Osteoblast (primary cell): ENCODE results near the gene SLAMF9. TPM values are rescaled to one million over a fixed set of nuclear protein-coding genes. Genes with fewer than 3 reads are reported as not detected.

Source experiments
- DNase-seq: peaks from one replicate; pipeline ENCODE4 v3.0.0; 2011; ENCODE audit warnings: low spot score, mixed read lengths; ENCODE audit not compliant: insufficient read length; ENCODE audit errors: missing footprints
- H2AFZ ChIP-seq: 2 replicates; pipeline ENCODE4 v1.6.0; 2011; ENCODE audit warnings: mild to moderate bottlenecking, low read length
- H3K27ac ChIP-seq: 2 replicates; pipeline ENCODE4 v1.5.1; 2011; ENCODE audit warnings: mild to moderate bottlenecking, low read depth, low read length, moderate library complexity
- H3K27me3 ChIP-seq: 2 replicates; pipeline ENCODE4 v1.6.0; 2012; ENCODE audit warnings: mild to moderate bottlenecking, control low read depth, inconsistent platforms, low read length, moderate library complexity; ENCODE audit not compliant: insufficient read depth
- H3K36me3 ChIP-seq: 2 replicates; pipeline ENCODE4 v1.5.1; 2011; ENCODE audit warnings: mild to moderate bottlenecking, low read length, control low read depth, moderate library complexity; ENCODE audit not compliant: insufficient read depth
- H3K4me1 ChIP-seq: 2 replicates; pipeline ENCODE4 v1.5.1; 2011; ENCODE audit warnings: mild to moderate bottlenecking, low read length, control low read depth, moderate library complexity; ENCODE audit not compliant: insufficient read depth
- H3K4me2 ChIP-seq: 2 replicates; pipeline ENCODE4 v1.6.0; 2011; ENCODE audit warnings: mild to moderate bottlenecking, low read length; ENCODE audit not compliant: insufficient read depth
- H3K4me3 ChIP-seq: fragments of 200-600 bp; sonication (generic); 3 replicates; pipeline ENCODE4 v1.5.1; 2012; ENCODE audit warnings: mild to moderate bottlenecking, low read length, inconsistent platforms; ENCODE audit not compliant: insufficient read depth
- H3K79me2 ChIP-seq: 2 replicates; pipeline ENCODE4 v1.6.0; 2012; ENCODE audit warnings: mild to moderate bottlenecking, low read length, control low read depth, inconsistent platforms; ENCODE audit not compliant: insufficient read depth
- H3K9me3 ChIP-seq: 2 replicates; pipeline ENCODE4 v1.5.1; 2011; ENCODE audit warnings: low read depth, low read length, control low read depth
- H4K20me1 ChIP-seq: 2 replicates; pipeline ENCODE4 v1.6.0; 2012; ENCODE audit warnings: mild to moderate bottlenecking, low read length, control low read depth; ENCODE audit not compliant: insufficient read depth
- CTCF ChIP-seq: IDR thresholded peaks from 2 replicates; pipeline ENCODE4 v1.5.1; 2011; ENCODE audit warnings: mild to moderate bottlenecking, low read depth, low read length, moderate library complexity; ENCODE audit errors: extremely low read depth
- total RNA-seq: library from RNA; depleted of rRNA; stranded (reverse); fragments of >200 nt; gene quantifications from 2 replicates; pipeline ENCODE4 v1.2.3, GENCODE V29; 2012

The SLAMF9 gene
- total RNA-seq, 1 donor = not detected

DNA sequence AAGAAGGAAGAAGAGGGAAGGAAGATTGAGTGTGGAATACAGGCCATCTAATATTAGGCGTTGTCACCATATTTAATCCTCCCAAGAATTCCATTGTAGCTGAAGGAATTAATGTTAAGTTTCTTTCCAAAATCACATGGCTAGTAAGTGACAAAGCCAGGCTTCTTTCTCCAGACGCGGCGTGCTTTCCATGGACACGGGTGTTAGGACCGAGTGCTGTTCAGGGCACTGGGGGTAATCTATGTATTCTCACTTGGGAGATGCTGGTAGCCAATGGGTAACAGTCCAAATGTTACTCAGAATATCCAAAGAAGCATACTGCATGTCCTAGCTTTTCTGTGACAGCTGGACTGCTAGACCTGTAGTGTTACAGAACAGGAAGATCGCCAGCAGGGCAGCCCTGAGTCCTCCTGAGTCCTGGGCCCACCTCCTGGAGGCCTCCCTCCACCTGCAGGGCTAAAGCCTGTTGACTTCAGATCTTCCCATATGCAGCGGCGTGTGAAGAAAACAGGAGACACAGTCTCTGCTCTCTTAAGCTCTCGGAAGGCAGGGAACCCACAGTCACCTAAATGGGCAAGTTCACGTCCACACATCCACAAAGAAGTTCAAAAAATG, 13.9 kb downstream of the SLAMF9 start:
- H3K79me2 ChIP-seq = no peaks in the 10 kb centered on the region
- no peaks in the 10 kb centered on the region for H3K36me3 ChIP-seq
- no peaks in the 10 kb centered on the region for H4K20me1 ChIP-seq
- no peak overlapping the region for H3K27ac ChIP-seq
- H3K9me3 ChIP-seq = no peaks in the 10 kb centered on the region
- H3K4me3 ChIP-seq = no peak overlapping the region
- H2AFZ ChIP-seq = no peak overlapping the region
- peaks cover under 1% of the 10 kb centered on the region for H3K4me1 ChIP-seq
- H3K27me3 ChIP-seq = peaks cover 28% of the 10 kb centered on the region
- H3K4me2 ChIP-seq = no peak overlapping the region
- DNase-seq = peak; percentile 85
- no peak for TF ChIP-seq CTCF

- Histone ChIP-seq H3K79me2 (no peaks in the 10 kb centered on the region), H3K4me1 (no peaks in the 10 kb centered on the region), H3K4me2 (no peak overlapping the region), H3K9me3 (no peaks in the 10 kb centered on the region), H3K27me3 (peaks cover 23% of the 10 kb centered on the region), H2AFZ (no peak overlapping the region), H4K20me1 (no peaks in the 10 kb centered on the region), H3K4me3 (no peak overlapping the region), H3K36me3 (no peaks in the 10 kb centered on the region), H3K27ac (no peak overlapping the region)
- no peak for DNase-seq
- TF ChIP-seq CTCF = no peak
These were observed 14.4 kb downstream of the SLAMF9 start for GRCh38 chr1:159939678-159940002.

GRCh38 chr1:159938905-159939677, 14.9 kb downstream of the SLAMF9 start:
- Histone ChIP-seq H3K4me2 (no peak overlapping the region), H4K20me1 (no peaks in the 10 kb centered on the region), H3K4me3 (no peak overlapping the region), H3K36me3 (no peaks in the 10 kb centered on the region), H3K79me2 (no peaks in the 10 kb centered on the region), H3K4me1 (no peaks in the 10 kb centered on the region), H3K9me3 (no peaks in the 10 kb centered on the region), H3K27me3 (peaks cover 18% of the 10 kb centered on the region), H2AFZ (no peak overlapping the region), H3K27ac (no peak overlapping the region)
- TF ChIP-seq CTCF = no peak
- no peak for DNase-seq

DNA sequence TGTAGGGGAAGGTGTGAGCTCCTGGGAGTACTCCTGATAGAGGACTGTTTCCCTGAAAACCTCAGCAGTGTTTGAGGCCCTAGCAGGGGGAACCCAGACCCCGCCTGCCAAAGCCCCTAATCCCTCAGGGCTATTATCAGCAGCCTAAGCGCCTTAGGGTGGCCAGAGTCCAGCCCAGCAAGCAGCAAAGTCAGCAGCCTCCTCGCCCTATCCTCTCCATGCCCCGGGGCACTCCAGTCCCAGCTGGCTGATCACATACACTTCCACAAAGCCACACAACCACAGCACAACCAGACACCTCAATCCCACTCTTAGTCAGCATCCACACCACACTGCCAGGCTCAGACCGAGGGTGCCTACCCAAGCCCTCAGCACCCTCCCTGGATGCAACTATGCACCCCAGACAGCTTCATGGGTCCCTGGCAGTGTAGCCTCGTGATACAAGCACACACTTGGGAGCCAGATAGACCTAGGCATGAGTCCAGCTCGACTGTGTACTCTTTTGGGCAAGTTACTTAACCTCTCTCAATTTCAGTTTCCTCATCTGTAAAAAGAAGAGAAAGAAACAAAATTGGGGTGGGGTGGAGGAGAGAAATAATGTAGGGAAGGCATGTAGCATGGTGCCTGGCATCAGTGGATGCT, 15.7 kb downstream of the SLAMF9 start:
- no peaks in the 10 kb centered on the region for H3K4me1 ChIP-seq
- H3K36me3 ChIP-seq = no peaks in the 10 kb centered on the region
- H2AFZ ChIP-seq = no peak overlapping the region
- H3K4me2 ChIP-seq = no peak overlapping the region
- H3K9me3 ChIP-seq = no peaks in the 10 kb centered on the region
- H3K27ac ChIP-seq = no peak overlapping the region
- peaks cover 15% of the 10 kb centered on the region for H3K27me3 ChIP-seq
- no peaks in the 10 kb centered on the region for H3K79me2 ChIP-seq
- DNase-seq = peak; percentile 66
- H3K4me3 ChIP-seq = no peak overlapping the region
- TF ChIP-seq CTCF = no peak
- no peaks in the 10 kb centered on the region for H4K20me1 ChIP-seq
